Left lung (tissue), 10 donors: Measurements from ENCODE around the gene ANKRD33B. TPM values are rescaled to one million over a fixed set of nuclear protein-coding genes. Genes with fewer than 3 reads are reported as not detected.
A peak's percentile ranks its signal among the peaks of the same experiment; 100 is the strongest.

Experiments used
- ATAC-seq: fragments of 200-7000 bp; cut with Tn5 transposase; one replicate; pipeline ENCODE4 v1.9.1; 2020; ENCODE audit warnings: moderate library complexity
- DNase-seq, 4 donors: peaks; one replicate each; pipeline ENCODE4 v3.0.0-alpha.2; 2013 to 2020
- H3K27ac ChIP-seq, 2 donors: fragments of 200-600 bp; sonication (generic) in 1 of 2; one replicate each; pipeline versions ENCODE4 v1.5.0 to v1.8.0; 2020 to 2021
- H3K27me3 ChIP-seq, 2 donors: fragments of 200-600 bp; sonication (generic) in 1 of 2; one replicate each; pipeline versions ENCODE4 v1.5.0 to v1.8.0; 2020 to 2021
- H3K36me3 ChIP-seq, 2 donors: fragments of 200-600 bp; sonication (generic) in 1 of 2; one replicate each; pipeline versions ENCODE4 v1.5.0 to v1.8.0; 2020 to 2021
- H3K4me1 ChIP-seq, 2 donors: fragments of 200-600 bp; one replicate each; pipeline ENCODE4 v1.8.0; 2021
- H3K4me3 ChIP-seq, 2 donors: fragments of 200-600 bp; sonication (generic) in 1 of 2; one replicate each; pipeline versions ENCODE4 v1.5.0 to v1.8.0; 2020 to 2021; ENCODE audit warnings: mild to moderate bottlenecking in 1 of 2
- H3K9me3 ChIP-seq, 2 donors: fragments of 200-600 bp; sonication (generic) in 1 of 2; one replicate each; pipeline versions ENCODE4 v1.5.0 to v1.8.0; 2020 to 2021
- CTCF ChIP-seq, 2 donors: fragments of 200-600 bp; sonication (generic) in 1 of 2; IDR thresholded peaks; one replicate each; pipeline versions ENCODE4 v1.5.0 to v1.8.0; 2021; ENCODE audit warnings: antibody characterized with exemption in 2 of 2
- intact Hi-C, 2 donors: fragments of 100-400 bp; cut with DNase I; formaldehyde crosslinking; loops; one replicate each; pipeline versions ENCODE4 v1.11.2 to v1.14.2; 2022
- polyA plus RNA-seq, 6 donors: library from polyadenylated mRNA; unstranded; fragments of 120-200 nt; gene quantifications; one replicate each; pipeline ENCODE4 v1.2.1, GENCODE V29; 2013; ENCODE audit not compliant: insufficient read length in 6 of 6
- total RNA-seq, 2 donors: library from RNA; stranded (reverse); fragmentation: NEBNext Ultra II Directional; extraction: Animal tissue kit (Norgen Biotek cat#: 25700); gene quantifications; one replicate each; pipeline ENCODE4 v1.2.1, GENCODE V29; 2021
- donor health status: DM: no; HTN: yes; CAD: no.
- donor health status: DM: no; HTN: no; CAD: no.

ANKRD33B gene
- total and polyA plus RNA-seq, 8 donors = 0.53 to 6.3 (median 0.69) TPM

GRCh38 chr5:10592601-10593000, 28.7 kb downstream of the ANKRD33B start:
- H3K36me3 ChIP-seq = no peaks in the 10 kb centered on the region
- ATAC-seq (no peak), DNase-seq (no peak)
- H3K9me3 ChIP-seq = no peaks in the 10 kb centered on the region
- no peak overlapping the region for H3K4me3 ChIP-seq
- H3K27me3 ChIP-seq = no peaks in the 10 kb centered on the region
- intact Hi-C loops = no loop called here
- no peak overlapping the region for H3K27ac ChIP-seq
- peaks cover 3 to 22% of the 10 kb centered on the region in 2 donors for H3K4me1 ChIP-seq
- no peak for TF ChIP-seq CTCF (IDR thresholded peaks at IDR 0.05)

DNA sequence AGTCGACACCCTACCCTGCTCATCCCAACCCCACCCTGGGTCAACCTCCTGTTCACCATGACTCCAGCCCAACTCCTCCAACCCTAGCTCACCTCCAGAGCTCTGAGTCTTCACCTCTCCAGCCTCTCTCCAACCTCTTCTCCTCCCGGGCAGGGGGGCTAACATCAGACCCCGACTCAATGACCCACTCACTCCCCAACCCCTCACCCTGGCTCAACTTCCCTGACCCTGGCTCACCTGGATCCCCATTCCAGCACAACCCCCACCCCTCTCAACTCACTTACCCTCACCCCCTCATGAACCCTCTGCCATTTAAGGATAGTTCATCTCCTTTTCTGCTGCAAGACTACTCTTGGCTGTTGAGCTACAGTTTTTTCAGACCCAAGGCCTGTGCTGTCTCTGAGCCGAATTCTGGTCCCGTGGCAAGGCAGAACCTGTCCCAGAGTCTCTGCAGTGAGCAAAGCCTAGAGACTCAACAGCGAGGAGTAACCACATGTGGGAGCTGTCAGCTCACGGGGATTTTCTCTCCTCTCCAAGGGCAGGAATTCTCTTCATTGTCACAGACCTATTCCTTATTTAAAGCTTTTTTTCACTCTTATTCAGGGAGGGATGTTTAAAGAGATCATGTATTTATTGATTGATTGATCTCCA, 29.8 kb downstream of the ANKRD33B start:
- intact Hi-C loops = no loop called here
- H3K36me3 ChIP-seq = no peaks in the 10 kb centered on the region
- H3K4me1 ChIP-seq = peaks cover 3 to 19% of the 10 kb centered on the region in 2 donors
- ATAC-seq (no peak), DNase-seq (no peak)
- no peaks in the 10 kb centered on the region for H3K9me3 ChIP-seq
- H3K4me3 ChIP-seq = no peak overlapping the region
- H3K27ac ChIP-seq = no peak overlapping the region
- TF ChIP-seq CTCF (IDR thresholded peaks at IDR 0.05) = no peak
- no peaks in the 10 kb centered on the region for H3K27me3 ChIP-seq

GRCh38 chr5:10594591-10595210, 30.8 kb downstream of the ANKRD33B start:
- Histone ChIP-seq H3K9me3 (no peaks in the 10 kb centered on the region), H3K4me1 (peaks cover 3 to 15% of the 10 kb centered on the region in 2 donors), H3K36me3 (no peaks in the 10 kb centered on the region), H3K27me3 (no peaks in the 10 kb centered on the region), H3K27ac (no peak overlapping the region), H3K4me3 (no peak overlapping the region)
- TF ChIP-seq CTCF (IDR thresholded peaks at IDR 0.05) = no peak
- intact Hi-C loops = no loop called here
- ATAC-seq (no peak), DNase-seq (no peak)

DNA sequence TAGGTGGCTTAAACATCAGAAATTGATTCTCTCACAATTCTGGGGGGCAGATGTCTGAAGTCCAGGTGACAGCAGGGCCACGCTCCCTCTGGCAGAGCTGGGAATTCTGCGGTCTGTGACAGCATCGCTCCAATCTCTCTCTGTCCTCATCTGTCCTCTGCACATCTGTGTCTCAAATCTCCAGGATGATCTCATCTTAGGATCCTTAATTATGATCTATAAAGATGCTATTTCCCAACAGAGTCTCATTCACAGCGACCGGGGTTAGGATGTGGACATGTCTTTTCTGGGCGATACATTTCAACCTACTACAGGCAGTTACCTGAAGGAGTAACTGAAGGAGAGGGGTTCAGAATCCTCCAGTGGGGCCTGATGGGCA, 31.4 kb downstream of the ANKRD33B start:
- H3K4me3 ChIP-seq = no peak overlapping the region
- DNase-seq (no peak), ATAC-seq (no peak)
- no peak for TF ChIP-seq CTCF (IDR thresholded peaks at IDR 0.05)
- H3K36me3 ChIP-seq = no peaks in the 10 kb centered on the region
- H3K27ac ChIP-seq = peak overlapping the region; percentile 0 to 76
- H3K9me3 ChIP-seq = no peaks in the 10 kb centered on the region
- intact Hi-C loops = no loop called here
- no peaks in the 10 kb centered on the region for H3K27me3 ChIP-seq
- H3K4me1 ChIP-seq = peaks cover 3 to 15% of the 10 kb centered on the region in 2 donors

GRCh38 chr5:10595672-10596309, 31.9 kb downstream of the ANKRD33B start:
- intact Hi-C loops = no loop called here
- DNase-seq (peak in 1 of 4 donors; percentile 13), ATAC-seq (peak; percentile 86)
- Histone ChIP-seq H3K36me3 (no peaks in the 10 kb centered on the region), H3K9me3 (no peaks in the 10 kb centered on the region), H3K4me3 (no peak overlapping the region), H3K4me1 (peaks cover 3 to 18% of the 10 kb centered on the region in 2 donors), H3K27ac (peak overlapping the region; percentile 35 to 76), H3K27me3 (no peaks in the 10 kb centered on the region)
- no peak for TF ChIP-seq CTCF (IDR thresholded peaks at IDR 0.05)
